CD4-positive, alpha-beta T cell treated with Interleukin-17A for 4 hours (primary cell): ENCODE measurements around the gene PNPLA7.
"Not testable (repeated sequence)": the region's sequence is repeated elsewhere in the genome, so short reads cannot be mapped to it uniquely, and the experiment has no call there.

Source experiments
- DNase-seq: peaks from one replicate; pipeline ENCODE4 v3.0.0-alpha.2; 2020; ENCODE audit warnings: mixed read lengths

The PNPLA7 gene

GRCh38 chr9:137513136-137513535 is 37.1 kb downstream of the PNPLA7 start:
- not testable (repeated sequence) for DNase-seq

GRCh38 chr9:137511758-137512463 is 38.3 kb downstream of the PNPLA7 start:
- no peak for DNase-seq

- DNase-seq, result not testable (repeated sequence)
These were observed 39.1 kb downstream of the PNPLA7 start for GRCh38 chr9:137511126-137511525.

GRCh38 chr9:137509198-137509597 is 41.0 kb downstream of the PNPLA7 start:
- no peak for DNase-seq

- no peak for DNase-seq
These were observed 43.5 kb downstream of the PNPLA7 start for GRCh38 chr9:137506702-137507171.

GRCh38 chr9:137506274-137506673 is 43.9 kb downstream of the PNPLA7 start:
- no peak for DNase-seq

GRCh38 chr9:137505421-137506140 is 44.6 kb downstream of the PNPLA7 start:
- DNase-seq, result no peak

GRCh38 chr9:137504432-137504777 is 45.8 kb downstream of the PNPLA7 start:
- DNase-seq, result no peak

GRCh38 chr9:137502008-137502911 is 47.9 kb downstream of the PNPLA7 start:
- no peak for DNase-seq

GRCh38 chr9:137501457-137501856 is 48.7 kb downstream of the PNPLA7 start:
- no peak for DNase-seq

GRCh38 chr9:137500666-137501397 is 49.4 kb downstream of the PNPLA7 start:
- no peak for DNase-seq

- no peak for DNase-seq
These were observed 50.1 kb downstream of the PNPLA7 start for GRCh38 chr9:137499858-137500661.

- DNase-seq, result no peak
These were observed 50.8 kb downstream of the PNPLA7 start for GRCh38 chr9:137499416-137499815.

GRCh38 chr9:137498720-137499150 is 51.5 kb downstream of the PNPLA7 start:
- DNase-seq, result no peak

GRCh38 chr9:137497921-137498719 is 52.1 kb downstream of the PNPLA7 start:
- no peak for DNase-seq

GRCh38 chr9:137496601-137497375 is 53.4 kb downstream of the PNPLA7 start:
- no peak for DNase-seq

- DNase-seq, result no peak
These were observed 55.5 kb downstream of the PNPLA7 start for GRCh38 chr9:137494550-137495351.

- DNase-seq, result no peak
These were observed 56.1 kb downstream of the PNPLA7 start for GRCh38 chr9:137494104-137494544.
